HG03520 (cell line): ENCODE measurements around the gene ADAMTS20.
A peak's percentile ranks its signal among the peaks of the same experiment; 100 is the strongest.
"Not testable (repeated sequence)": the region's sequence is repeated elsewhere in the genome, so short reads cannot be mapped to it uniquely, and the experiment has no call there.

Experiments used
- ATAC-seq: cut with Tn5 transposase; IDR thresholded peaks from one replicate; pipeline ENCODE4 v1.9.1; 2021; ENCODE audit warnings: mild to moderate bottlenecking, moderate library complexity; ENCODE audit not compliant: unreplicated experiment

ADAMTS20 gene

DNA sequence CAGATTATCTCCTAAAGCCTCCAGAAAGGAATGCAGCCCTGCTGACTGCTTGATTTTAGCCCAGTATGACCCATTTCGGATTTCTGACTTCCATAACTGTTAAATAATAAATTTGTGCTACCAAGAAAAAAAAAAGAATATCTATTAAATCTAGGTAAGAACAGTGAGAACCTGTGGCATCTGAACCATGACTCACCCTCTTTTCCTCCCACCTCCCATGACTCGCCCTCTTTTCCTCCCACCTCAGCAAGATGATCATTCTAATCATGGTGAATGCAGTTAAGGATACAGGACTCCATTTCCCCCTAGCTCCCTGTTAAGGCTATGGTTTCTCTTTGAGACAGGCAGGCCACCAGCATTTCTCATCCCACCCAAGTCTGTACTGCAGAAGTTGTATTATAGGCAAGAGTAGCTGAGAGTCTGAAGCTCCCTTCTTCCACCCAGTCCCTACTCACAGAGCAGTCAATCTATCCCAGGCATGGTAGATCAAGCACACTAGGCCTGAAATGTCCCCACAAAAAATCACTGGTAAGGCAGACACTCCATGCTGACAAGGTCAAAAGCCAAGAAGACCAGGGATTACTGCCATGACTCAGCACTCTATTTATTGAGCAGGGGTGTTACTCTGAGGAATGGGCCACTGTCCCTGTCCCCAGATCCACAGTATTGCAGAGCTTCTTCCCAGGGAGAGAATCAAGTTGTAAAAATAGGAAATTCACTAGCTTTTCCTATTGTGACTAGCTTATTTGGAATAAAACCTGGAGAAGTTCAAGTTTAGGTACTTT, 188.9 kb downstream of the ADAMTS20 start:
- no peak for ATAC-seq

DNA sequence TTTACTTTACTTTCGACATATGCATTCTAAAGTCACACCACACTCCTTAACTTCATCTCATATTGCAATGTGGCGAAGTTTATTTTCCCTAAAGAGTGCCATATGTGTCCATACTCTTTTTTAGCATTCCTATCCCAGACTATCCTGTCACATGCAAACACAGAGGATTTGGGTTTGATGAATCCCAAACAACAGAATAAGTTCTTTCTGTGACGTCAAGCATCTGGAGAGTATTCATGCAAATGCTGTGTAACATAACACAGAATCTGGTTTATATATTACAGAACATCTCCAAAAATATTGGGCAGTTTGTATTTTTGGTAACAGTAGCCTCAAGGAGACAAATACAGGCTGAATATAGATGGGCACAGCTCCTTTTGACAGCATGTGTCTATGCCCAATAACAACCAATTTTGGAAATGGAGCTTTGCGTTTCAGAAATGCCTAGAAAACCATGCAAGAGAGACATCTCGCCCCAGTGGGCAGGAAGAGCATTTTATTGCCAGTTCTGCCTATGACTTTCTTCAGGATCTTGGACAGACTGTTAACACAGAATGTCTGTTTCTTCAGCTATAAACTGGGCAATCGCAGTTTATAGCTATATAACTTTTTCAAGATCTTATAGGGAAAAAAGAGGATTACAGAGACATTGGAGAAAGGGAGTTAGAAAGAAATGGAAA, 190.8 kb downstream of the ADAMTS20 start:
- ATAC-seq, result no peak

DNA sequence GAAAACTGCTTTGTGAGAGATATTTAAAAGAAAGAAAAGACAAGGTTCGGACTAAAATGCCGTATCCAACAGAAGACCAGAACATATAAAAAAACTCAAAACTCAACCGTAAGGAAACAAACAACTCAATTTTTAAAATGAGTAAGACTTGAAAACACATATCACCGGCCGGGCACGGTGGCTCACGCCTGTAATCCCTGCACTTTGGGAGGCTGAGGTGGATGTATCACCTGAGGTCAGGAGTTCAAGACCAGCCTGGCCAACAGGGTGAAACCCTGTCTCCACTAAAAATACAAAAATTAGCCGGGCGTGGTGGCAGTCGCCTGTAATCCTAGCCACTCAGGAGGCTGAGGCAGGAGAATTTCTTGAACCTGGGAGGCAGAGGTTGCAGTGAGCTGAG, 192.0 kb downstream of the ADAMTS20 start:
- ATAC-seq, result not testable (repeated sequence)

GRCh38 chr12:43357141-43357540, 194.9 kb downstream of the ADAMTS20 start:
- ATAC-seq, result no peak

DNA sequence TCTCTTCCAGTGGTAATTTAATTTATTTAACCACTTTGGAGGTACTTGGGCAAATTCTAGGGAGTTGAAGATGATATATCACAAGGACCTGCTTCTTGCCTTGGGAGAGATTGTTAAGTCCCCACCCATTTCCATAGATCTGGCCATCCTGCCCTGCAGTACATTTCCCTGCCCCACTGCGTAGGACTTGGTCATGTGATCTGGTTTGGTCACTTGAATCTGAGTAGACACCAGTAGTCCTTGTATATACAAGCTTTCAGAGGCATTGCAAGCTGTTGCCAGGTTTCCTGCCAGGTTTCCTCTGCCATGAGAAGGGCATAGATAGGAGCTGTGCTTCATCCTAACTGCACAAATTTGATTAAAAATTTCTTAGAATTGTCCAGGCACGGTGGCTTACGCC, 200.0 kb downstream of the ADAMTS20 start:
- ATAC-seq, result no peak

DNA sequence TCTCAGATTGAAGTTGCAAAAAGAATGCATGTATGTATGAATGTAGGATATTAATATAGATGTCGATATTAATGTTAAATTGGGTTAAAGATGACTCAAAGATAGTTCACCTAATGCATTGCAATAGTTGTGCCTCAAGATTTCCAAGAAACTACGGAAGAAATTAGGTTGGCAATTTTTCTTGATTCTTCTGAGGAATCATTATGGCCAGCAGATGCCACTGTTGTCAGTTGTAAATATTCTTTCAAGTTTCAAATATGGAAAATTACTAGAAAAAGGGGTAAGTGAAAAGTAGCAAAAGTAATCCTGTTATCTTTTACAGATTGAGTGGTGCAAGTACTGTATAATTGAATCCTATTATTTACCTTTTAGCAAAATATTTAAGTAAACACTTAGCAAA, 202.1 kb downstream of the ADAMTS20 start:
- ATAC-seq, result no peak

GRCh38 chr12:43348221-43348620, 203.8 kb downstream of the ADAMTS20 start:
- no peak for ATAC-seq

GRCh38 chr12:43347026-43347425, 205.0 kb downstream of the ADAMTS20 start:
- no peak for ATAC-seq

DNA sequence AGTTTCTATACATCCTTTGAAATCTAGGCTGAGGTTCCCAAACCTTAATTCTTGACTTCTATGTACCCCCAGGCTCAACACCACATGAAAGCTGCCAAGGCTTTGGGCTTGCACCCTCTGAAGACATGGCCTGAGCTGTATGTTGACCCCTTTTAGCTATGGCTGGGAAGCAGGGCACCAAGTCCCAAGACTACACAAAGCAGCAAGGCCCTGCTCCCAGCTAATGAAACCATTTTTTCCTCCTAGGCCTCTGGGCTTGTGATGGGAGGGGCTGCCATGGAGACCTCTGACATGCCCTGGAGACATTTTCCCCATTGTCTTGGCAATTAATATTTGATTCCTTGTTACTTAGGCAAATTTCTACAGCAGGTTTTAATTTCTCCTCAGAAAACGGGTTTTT, 207.0 kb downstream of the ADAMTS20 start:
- no peak for ATAC-seq

GRCh38 chr12:43341785-43342313, 210.2 kb downstream of the ADAMTS20 start:
- not testable (repeated sequence) for ATAC-seq

- ATAC-seq, result peak; percentile 36
Observed at GRCh38 chr12:43338848-43339526, 213.0 kb downstream of the ADAMTS20 start.

- peak; percentile 55 for ATAC-seq
Observed at GRCh38 chr12:43337571-43338444, 214.2 kb downstream of the ADAMTS20 start.

DNA sequence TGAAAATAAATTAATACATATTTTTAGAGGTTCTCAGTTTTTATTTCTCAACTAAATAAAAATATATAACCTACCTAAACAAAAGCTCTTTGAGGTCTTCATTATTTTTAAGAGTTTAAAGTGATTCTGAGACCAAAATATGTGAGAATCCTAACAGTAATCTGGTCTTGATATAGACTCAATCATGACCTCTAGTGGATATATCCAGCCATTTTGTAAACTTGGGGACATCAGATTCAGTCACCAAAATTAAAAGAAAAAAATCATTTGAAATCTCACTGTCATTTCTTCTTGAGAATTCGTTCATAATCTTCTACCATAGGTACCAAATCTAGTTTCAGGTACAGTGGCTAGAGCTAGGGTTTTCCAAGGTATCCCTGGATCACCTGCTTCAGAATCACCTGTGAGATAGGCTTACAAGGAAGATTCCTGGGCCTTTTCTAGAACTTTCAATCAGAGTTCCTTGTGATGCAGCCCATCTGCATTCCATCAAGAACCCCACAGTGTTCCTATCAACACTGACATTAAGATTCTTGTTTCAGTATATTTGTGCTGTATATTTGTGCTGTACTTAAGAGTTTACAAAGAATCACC, 214.9 kb downstream of the ADAMTS20 start:
- no peak for ATAC-seq

DNA sequence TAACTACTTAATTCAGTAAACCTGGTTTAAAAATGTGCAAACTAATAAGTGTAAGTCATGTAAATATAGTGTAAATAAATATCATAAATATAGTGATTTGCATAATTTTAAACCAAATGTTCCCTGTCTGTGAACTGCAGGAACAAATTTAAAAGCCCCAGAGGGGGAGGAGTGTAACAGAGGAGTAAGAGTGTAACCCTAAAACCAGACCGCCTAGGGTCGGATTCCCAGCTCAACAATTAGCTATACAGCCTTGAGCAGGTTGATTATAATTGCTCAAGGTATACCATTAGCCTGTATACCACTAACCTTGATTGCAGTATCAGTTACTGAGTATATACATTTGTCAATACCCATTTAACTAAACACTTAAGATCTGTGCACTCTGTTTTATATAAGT, 218.4 kb downstream of the ADAMTS20 start:
- no peak for ATAC-seq

GRCh38 chr12:43332977-43333640, 218.9 kb downstream of the ADAMTS20 start:
- ATAC-seq, result no peak

GRCh38 chr12:43331935-43332334, 220.1 kb downstream of the ADAMTS20 start:
- peak; percentile 55 for ATAC-seq

GRCh38 chr12:43329375-43329774, 222.6 kb downstream of the ADAMTS20 start:
- no peak for ATAC-seq

- peak; percentile 71 for ATAC-seq
Observed at GRCh38 chr12:43325786-43326185, 226.2 kb downstream of the ADAMTS20 start.

- no peak for ATAC-seq
Observed at GRCh38 chr12:43320281-43320680, 231.7 kb downstream of the ADAMTS20 start.

GRCh38 chr12:43318021-43318420, 234.0 kb downstream of the ADAMTS20 start:
- ATAC-seq, result no peak
